HepG2 (cell line): ENCODE results near the gene LMBRD2. TPM values are rescaled to one million over a fixed set of nuclear protein-coding genes. Genes with fewer than 3 reads are reported as not detected.
A peak's percentile ranks its signal among the peaks of the same experiment; 100 is the strongest.

Experiments
- ATAC-seq: fragments of 200-7000 bp; cut with Tn5 transposase; 3 replicates; pipeline ENCODE4 v1.9.1; 2020; ENCODE audit warnings: mild to moderate bottlenecking, moderate library complexity
- BruUV-seq: library from RNA; stranded (reverse); fragments of 400-500 nt; replicated peaks from 2 replicates; lab custom pipeline; 2021; lab: Mats Ljungman, UMichigan
- CTCF ChIA-PET: fragments of 300-600 bp; formaldehyde crosslinking; extraction: SDS; loops from one replicate; lab custom pipeline; 2021; ENCODE audit warnings: low total read pairs, inconsistent platforms, low intra/inter-chr PET ratio; lab: Yijun Ruan, JAX
- POLR2A ChIA-PET: fragments of 350-600 bp; sonication (Branson Sonifier 250); formaldehyde crosslinking; loops from one replicate; lab custom pipeline; 2020; ENCODE audit warnings: antibody characterized with exemption, inconsistent platforms; lab: Yijun Ruan, JAX
- DNase-seq: peaks from one replicate; pipeline ENCODE4 v3.0.0-alpha.2; 2015; ENCODE audit warnings: low spot score
- FAIRE-seq: peaks from 3 replicates; lab custom pipeline; 2011; peaks lifted over from hg19 to GRCh38; lab: Jason Lieb, UNC
- H2AFZ ChIP-seq: one replicate; pipeline ENCODE4 v1.6.1; 2011; ENCODE audit warnings: low read length, inconsistent platforms
- H3K27ac ChIP-seq: fragments of 300-600 bp; 3 replicates; pipeline ENCODE4 v1.8.0; 2011; ENCODE audit warnings: mixed run types, mild to moderate bottlenecking, mixed read lengths, low read length, inconsistent platforms; ENCODE audit not compliant: insufficient read depth; ENCODE audit errors: extremely low read length
- H3K27me3 ChIP-seq, 2 experiments: fragments of 200-600 bp in 1 of 2; 2 replicates in 1 of 2; 3 replicates in 1 of 2; pipeline versions ENCODE4 v1.6.0 to v1.8.0; 2011; ENCODE audit warnings: low read length in 2 of 2, mild to moderate bottlenecking in 2 of 2, moderate library complexity in 2 of 2, inconsistent platforms in 1 of 2; ENCODE audit not compliant: insufficient read depth in 2 of 2, control insufficient read depth in 1 of 2
- H3K36me3 ChIP-seq, 2 experiments: fragments of 200-600 bp in 1 of 2; replicated peaks in 1 of 2; 2 replicates in 1 of 2; 3 replicates in 1 of 2; pipeline versions ENCODE4 v1.5.1 to v1.8.0; 2011; ENCODE audit warnings: low read length in 2 of 2, inconsistent platforms in 1 of 2; ENCODE audit not compliant: insufficient read depth in 2 of 2, control insufficient read depth in 1 of 2
- H3K4me1 ChIP-seq: 2 replicates; pipeline ENCODE4 v1.5.1; 2012; ENCODE audit warnings: low read length, inconsistent platforms; ENCODE audit not compliant: insufficient read depth
- H3K4me2 ChIP-seq: 2 replicates; pipeline ENCODE4 v1.6.0; 2011; ENCODE audit warnings: low read depth, low read length, inconsistent platforms
- H3K4me3 ChIP-seq, 3 experiments: fragments of 200-600 bp in 1 of 3; sonication (generic), shearing (Covaris generic) in 1 of 3; replicated peaks in 1 of 3; 2 replicates each; pipeline ENCODE4 v1.5.1; 2011 to 2016; ENCODE audit warnings: low read length in 3 of 3, inconsistent platforms in 2 of 3, low read depth in 2 of 3, mild to moderate bottlenecking in 2 of 3, control low read depth in 1 of 3, mixed read lengths in 1 of 3; ENCODE audit not compliant: insufficient read depth in 1 of 3
- H3K79me2 ChIP-seq: one replicate; pipeline ENCODE4 v1.6.1; 2011; ENCODE audit warnings: low read length, inconsistent platforms; ENCODE audit not compliant: insufficient read depth
- H3K9ac ChIP-seq: 2 replicates; pipeline ENCODE4 v1.6.0; 2011; ENCODE audit warnings: mild to moderate bottlenecking, low read depth, low read length, inconsistent platforms; ENCODE audit not compliant: insufficient read depth
- H3K9me3 ChIP-seq: 2 replicates; pipeline ENCODE4 v1.5.1; 2012; ENCODE audit warnings: mild to moderate bottlenecking, low read length
- H4K20me1 ChIP-seq: 2 replicates; pipeline ENCODE4 v1.6.0; 2011; ENCODE audit warnings: inconsistent platforms, mild to moderate bottlenecking, low read length, moderate library complexity; ENCODE audit not compliant: insufficient read depth
- CENPT ChIP-seq: sonication (generic); formaldehyde crosslinking; IDR thresholded peaks from 2 replicates; pipeline ENCODE4 v1.8.0; 2022; ENCODE audit warnings: low read depth, mild to moderate bottlenecking, moderate library complexity, missing genetic modification reagents
- KDM5A ChIP-seq: fragments of 200-600 bp; sonication (generic); IDR thresholded peaks from 2 replicates; pipeline ENCODE4 v1.7.0; 2018; ENCODE audit warnings: antibody characterized with exemption, mild to moderate bottlenecking, low read length, borderline replicate concordance
- KDM5B ChIP-seq: sonication (generic); formaldehyde crosslinking; IDR thresholded peaks from 2 replicates; pipeline ENCODE4 v1.4.0; 2020; ENCODE audit warnings: missing genetic modification reagents, mild to moderate bottlenecking, borderline replicate concordance
- MIER3 ChIP-seq: IDR thresholded peaks from 2 replicates; pipeline ENCODE4 v1.6.1; 2016; ENCODE audit warnings: missing compliant biosample characterization, borderline replicate concordance
- MTF1 ChIP-seq: sonication (generic); formaldehyde crosslinking; IDR thresholded peaks from 2 replicates; pipeline ENCODE4 v1.5.0; 2020; ENCODE audit warnings: missing genetic modification reagents
- NFE2L1 ChIP-seq: sonication (generic); formaldehyde crosslinking; IDR thresholded peaks from 2 replicates; pipeline ENCODE4 v1.4.0; 2020; ENCODE audit warnings: missing genetic modification reagents, mild to moderate bottlenecking, borderline replicate concordance
- PRDM4 ChIP-seq: sonication (generic); formaldehyde crosslinking; IDR thresholded peaks from 2 replicates; pipeline ENCODE4 v1.9.0; 2021; ENCODE audit warnings: missing genetic modification reagents, borderline replicate concordance
- RFX1 ChIP-seq: fragments of 450-650 bp; IDR thresholded peaks from 2 replicates; pipeline ENCODE4 v1.6.1; 2017
- RORA ChIP-seq: sonication (generic); formaldehyde crosslinking; IDR thresholded peaks from 2 replicates; pipeline ENCODE4 v1.5.0; 2020; ENCODE audit warnings: mild to moderate bottlenecking, missing genetic modification reagents, moderate library complexity
- THYN1 ChIP-seq: sonication (generic); formaldehyde crosslinking; IDR thresholded peaks from 2 replicates; pipeline ENCODE4 v1.8.1; 2023; ENCODE audit warnings: low read depth, mild to moderate bottlenecking, moderate library complexity, missing genetic modification reagents, borderline replicate concordance
- ZNF180 ChIP-seq: sonication (generic); formaldehyde crosslinking; IDR thresholded peaks from 2 replicates; pipeline ENCODE4 v1.4.0; 2020; ENCODE audit warnings: low read depth, missing genetic modification reagents, borderline replicate concordance
- ZNF33B ChIP-seq: sonication (generic); formaldehyde crosslinking; IDR thresholded peaks from 2 replicates; pipeline ENCODE4 v1.5.1; 2020; ENCODE audit warnings: mild to moderate bottlenecking, missing genetic modification reagents
- ZNF607 ChIP-seq: sonication (generic); formaldehyde crosslinking; IDR thresholded peaks from 2 replicates; pipeline ENCODE4 v1.5.1; 2020; ENCODE audit warnings: missing genetic modification reagents, mild to moderate bottlenecking, borderline replicate concordance
- ZSCAN29 ChIP-seq: sonication (generic); formaldehyde crosslinking; conservative IDR thresholded peaks from 2 replicates; pipeline ENCODE4 v1.4.0; 2020; ENCODE audit warnings: mild to moderate bottlenecking, missing genetic modification reagents
- WGBS: methylation state at CpG from one replicate; pipeline ENCODE4 v1.1.6; 2017; ENCODE audit warnings: low lambda C conversion rate; 5-methylcytosine and 5-hydroxymethylcytosine counted together
- in situ Hi-C: cut with HindIII; loops from 2 replicates; pipeline ENCODE4 v1.10.0; 2017; ENCODE audit warnings: low pct_unique_long_range_greater_than_20kb; ENCODE audit not compliant: extremely low pct_ligation_motif_present
- intact Hi-C: fragments of 100-400 bp; cut with micrococcal nuclease; formaldehyde crosslinking; loops from one replicate; pipeline ENCODE4 v1.10.0; 2022; ENCODE audit not compliant: unreplicated experiment
- polyA plus RNA-seq, 8 experiments: library from polyadenylated mRNA; depleted of rRNA in 3 of 8; stranded (reverse) in 7 of 8; unstranded in 1 of 8; fragments of >200 nt; fragmentation: Illumina TruSeq in 4 of 8; extraction: Trizol in 4 of 8; gene quantifications; 2 replicates each; pipeline versions ENCODE4 v1.2.1 to v1.2.3, GENCODE V29; 2011 to 2016; ENCODE audit warnings: low read depth in 4 of 8, missing spikeins in 1 of 8, mixed read lengths in 1 of 8; ENCODE audit not compliant: insufficient read depth in 1 of 8
- total RNA-seq, 5 experiments: library from RNA; depleted of rRNA; stranded (reverse); fragments of >200 nt; fragmentation: Illumina TruSeq; extraction: Trizol; gene quantifications; 2 replicates each; pipeline ENCODE4 v1.2.3, GENCODE V29; 2016; ENCODE audit warnings: low read depth in 1 of 5

Gene LMBRD2
- total and polyA plus RNA-seq, 2 of the 13 experiments (the other 11 are each of a cell fraction or from before 2014, with no cell fraction given): 2.0 to 4.7 TPM

GRCh38 chr5:36070687-36071571, 80.8 kb downstream of the LMBRD2 start:
- WGBS: 16% methylated on average over 9 of the region's 9 CpGs
- intact Hi-C loops (loop anchor here (10.0 kb wide), 2 partner anchors 434 to 624 kb away; no protein-coding TSS in a partner anchor), in situ Hi-C loops (loop anchor here (25.0 kb wide), 1 partner anchor 616 kb away; no protein-coding TSS in a partner anchor)
- TF ChIP-seq RFX1: no peak
- TF ChIP-seq THYN1 (CRISPR knock-in tag): no peak
- TF ChIP-seq KDM5B (CRISPR knock-in tag): no peak
- no peak for TF ChIP-seq MTF1 (CRISPR knock-in tag)
- TF ChIP-seq NFE2L1 (CRISPR knock-in tag): no peak
- TF ChIP-seq MIER3 (CRISPR knock-in tag): no peak
- TF ChIP-seq ZNF33B: no peak
- no peak for TF ChIP-seq KDM5A
- no peak for TF ChIP-seq RORA (CRISPR knock-in tag)
- TF ChIP-seq PRDM4 (CRISPR knock-in tag): no peak
- no peak for TF ChIP-seq ZNF607 (CRISPR knock-in tag)
- no peak for TF ChIP-seq ZSCAN29 (CRISPR knock-in tag)
- TF ChIP-seq ZNF180 (CRISPR knock-in tag): no peak
- no peak for TF ChIP-seq CENPT (CRISPR knock-in tag)
- ChIA-PET POLR2A (no interaction called here), CTCF (no interaction called here)
- H3K79me2 ChIP-seq: no peaks in the 10 kb centered on the region
- ATAC-seq: peak; percentile 44; the same call in 2 of the 3 replicates
- peaks cover 2 to 12% of the 10 kb centered on the region in 2 experiments; a peak in 3 of 5 replicates for H3K27me3 ChIP-seq
- H3K9ac ChIP-seq: 0 out of 2 replicates have a peak overlapping the region, but pooled peaks have one; percentile 2
- no peak overlapping the region for H3K27ac ChIP-seq
- H3K36me3 ChIP-seq: no peaks in the 10 kb centered on the region
- H4K20me1 ChIP-seq: no peaks in the 10 kb centered on the region
- no peaks in the 10 kb centered on the region for H3K9me3 ChIP-seq
- H3K4me2 ChIP-seq: peak overlapping the region; percentile 28
- H3K4me1 ChIP-seq: 0 out of 2 replicates have a peak, but pooled peaks cover 6% of the 10 kb centered on the region
- no peak overlapping the region for H2AFZ ChIP-seq
- H3K4me3 ChIP-seq: no peak overlapping the region; a peak in 1 of 6 replicates
- BruUV-seq: no TSS peak
- DNase-seq: no peak
- no peak for FAIRE-seq
